HT1080 (cell line): ENCODE results near the gene KRTAP21-3. TPM values are rescaled to one million over a fixed set of nuclear protein-coding genes. Genes with fewer than 3 reads are reported as not detected.

Experiments used
- DNase-seq: peaks from one replicate; pipeline ENCODE4 v3.0.0-alpha.2; 2015; ENCODE audit warnings: low read depth
- small RNA-seq: library from RNA; depleted of rRNA; stranded (forward); fragments of <200 nt; gene quantifications from one replicate; pipeline ENCODE3, GENCODE V24; 2014
- total RNA-seq: library from RNA; depleted of rRNA; stranded (reverse); fragments of >200 nt; shearing (Covaris generic); gene quantifications from 2 replicates; pipeline ENCODE4 v1.2.3, GENCODE V29; 2014; rRNA removed

The KRTAP21-3 gene
- total RNA-seq, 1 experiment from 2014 or later = not detected

GRCh38 chr21:30668776-30669175, 49.8 kb downstream of the KRTAP21-3 start:
- DNase-seq = no peak

Small RNA genes within 50 kb of the gene (small RNA-seq; reads per million reads assigned to genes)
- gene AP000244.1 (not detected), gene KRTAP21-3 (not detected)

Other genes starting within 250 kb of the KRTAP21-3 start
- not detected in 2 replicates for gene KRTAP19-1, start 238.4 kb downstream of the KRTAP21-3 start, total RNA-seq
- gene KRTAP19-2, start 231.3 kb downstream of the KRTAP21-3 start, total RNA-seq = not detected in 2 replicates
- gene KRTAP19-3, start 226.8 kb downstream of the KRTAP21-3 start, total RNA-seq = not detected in 2 replicates
- not detected in 2 replicates for gene KRTAP19-4, start 221.6 kb downstream of the KRTAP21-3 start, total RNA-seq
- gene KRTAP19-5, start 216.6 kb downstream of the KRTAP21-3 start, total RNA-seq = not detected in 2 replicates
- not detected in 2 replicates for gene KRTAP19-6, start 176.9 kb downstream of the KRTAP21-3 start, total RNA-seq
- gene KRTAP19-7, start 157.5 kb downstream of the KRTAP21-3 start, total RNA-seq = not detected in 2 replicates
- not detected in 2 replicates for gene KRTAP22-2, start 128.4 kb downstream of the KRTAP21-3 start, total RNA-seq
- not detected in 2 replicates for gene KRTAP6-3, start 126.3 kb downstream of the KRTAP21-3 start, total RNA-seq
- gene KRTAP6-2, start 119.9 kb downstream of the KRTAP21-3 start, total RNA-seq = not detected in 2 replicates
- not detected in 2 replicates for gene KRTAP22-1, start 117.7 kb downstream of the KRTAP21-3 start, total RNA-seq
- gene KRTAP6-1, start 104.8 kb downstream of the KRTAP21-3 start, total RNA-seq = not detected in 2 replicates
- gene KRTAP20-1, start 102.4 kb downstream of the KRTAP21-3 start, total RNA-seq = not detected in 2 replicates
- gene KRTAP20-4, start 98.2 kb downstream of the KRTAP21-3 start, total RNA-seq = not detected in 2 replicates
- not detected in 2 replicates for gene KRTAP20-2, start 83.6 kb downstream of the KRTAP21-3 start, total RNA-seq
- not detected in 2 replicates for gene KRTAP20-3, start 75.9 kb downstream of the KRTAP21-3 start, total RNA-seq
- not detected in 2 replicates for gene KRTAP21-2, start 28.5 kb upstream of the KRTAP21-3 start, total RNA-seq
- not detected in 2 replicates for gene KRTAP21-1, start 36.7 kb upstream of the KRTAP21-3 start, total RNA-seq
- gene KRTAP8-1, start 94.5 kb upstream of the KRTAP21-3 start, total RNA-seq = not detected in 2 replicates
- not detected in 2 replicates for gene KRTAP7-1, start 111.0 kb upstream of the KRTAP21-3 start, total RNA-seq
- gene KRTAP11-1, start 162.8 kb upstream of the KRTAP21-3 start, total RNA-seq = not detected in 2 replicates